Amniotic epithelial cell (primary cell): ENCODE measurements around the gene CYP3A7.
"Not testable (repeated sequence)": the region's sequence is repeated elsewhere in the genome, so short reads cannot be mapped to it uniquely, and the experiment has no call there.

Source experiments
- DNase-seq: peaks from one replicate; pipeline ENCODE4 v3.0.0-alpha.2; 2010; ENCODE audit warnings: low read depth

CYP3A7 gene

DNA sequence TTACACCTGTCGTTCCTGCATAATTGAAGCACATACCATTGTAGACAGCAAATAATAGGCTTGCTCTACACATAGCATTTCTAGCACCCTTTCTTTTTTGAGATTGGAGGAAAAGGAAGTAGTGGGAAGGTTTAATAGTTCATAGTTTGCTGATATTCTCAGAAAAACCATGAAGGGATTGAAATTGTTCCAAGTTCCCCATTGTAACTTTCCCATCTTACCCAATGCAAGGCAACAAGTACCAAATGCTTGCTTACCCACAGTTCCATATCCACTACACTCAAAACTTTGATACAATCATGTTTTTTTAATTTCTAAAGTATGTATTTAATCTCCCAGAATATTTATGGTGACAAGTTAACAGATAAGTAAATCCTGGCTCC is 69.0 kb downstream of the CYP3A7 start:
- DNase-seq: no peak

DNA sequence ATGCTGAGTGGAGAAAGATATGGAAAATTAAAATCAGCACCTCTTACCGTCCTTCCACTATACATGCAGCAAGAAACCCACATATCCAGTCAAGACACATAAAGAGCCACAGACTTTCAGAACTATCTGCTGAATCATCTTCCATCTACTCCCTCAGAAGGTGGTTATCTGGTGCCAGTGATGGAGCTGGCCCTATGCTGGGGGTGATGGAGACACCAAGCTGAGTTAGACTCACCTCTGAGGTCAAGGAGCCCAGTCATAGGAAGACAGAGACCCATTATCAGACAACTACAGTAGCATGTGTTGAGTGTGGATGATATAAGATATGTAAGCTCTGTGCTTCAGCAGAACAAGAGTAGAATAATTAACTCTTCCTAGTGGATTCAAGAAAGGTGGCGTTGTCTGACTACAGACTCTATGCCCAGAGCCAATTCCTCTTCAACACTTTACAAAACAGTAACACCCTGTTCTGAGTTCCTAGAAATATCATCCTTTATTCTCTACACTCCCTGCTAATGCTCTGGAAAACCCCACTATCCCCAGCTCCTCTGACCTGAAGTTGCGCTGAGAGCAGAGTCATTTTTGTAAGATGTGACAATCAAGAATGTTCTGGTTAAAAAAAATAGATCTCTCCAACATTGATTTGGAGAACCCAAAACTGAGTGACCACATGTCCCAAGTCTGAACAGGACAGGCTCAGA is 69.5 kb downstream of the CYP3A7 start:
- no peak for DNase-seq

DNA sequence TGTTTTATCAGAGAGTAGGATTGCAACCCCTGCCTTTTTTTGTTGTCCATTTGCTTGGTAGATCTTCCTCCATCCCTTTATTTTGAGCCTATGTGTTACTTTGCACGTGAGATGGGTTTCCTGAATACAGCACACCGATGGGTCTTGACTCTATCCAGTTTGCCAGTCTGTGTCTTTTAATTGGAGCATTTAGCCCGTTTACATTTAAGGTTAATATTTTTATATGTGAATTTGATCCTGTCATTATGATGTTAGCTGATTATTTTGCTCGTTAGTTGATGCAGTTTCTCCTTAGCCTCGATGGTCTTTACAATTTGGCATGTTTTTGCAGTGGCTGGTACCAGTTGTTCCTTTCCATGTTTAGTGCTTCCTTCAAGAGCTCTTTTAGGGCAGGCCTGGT is 77.1 kb downstream of the CYP3A7 start:
- not testable (repeated sequence) for DNase-seq
